CD14-positive monocyte (primary cell): Measurements from ENCODE around the gene PI4KB. TPM values are rescaled to one million over a fixed set of nuclear protein-coding genes. Genes with fewer than 3 reads are reported as not detected.

Experiments used
- DNase-seq, 3 donors: peaks; one replicate each; pipeline ENCODE4 v3.0.0-alpha.2; 2011 to 2022
- H2AFZ ChIP-seq: 2 replicates; pipeline ENCODE4 v1.6.0; 2012; ENCODE audit warnings: mild to moderate bottlenecking, low read depth, low read length, inconsistent platforms; ENCODE audit not compliant: insufficient read depth, poor library complexity, severe bottlenecking
- H3K27ac ChIP-seq, 2 donors: 1 replicate in 1 of 2; 2 replicates in 1 of 2; pipeline ENCODE4 v1.5.1; 2012 to 2013; ENCODE audit warnings: low read length in 2 of 2, control low read depth in 1 of 2, inconsistent platforms in 1 of 2, low read depth in 1 of 2, mild to moderate bottlenecking in 1 of 2
- H3K27me3 ChIP-seq, 2 donors: one replicate each; pipeline versions ENCODE4 v1.6.0 to v1.6.1; 2011 to 2013; ENCODE audit warnings: low read length in 2 of 2; ENCODE audit not compliant: control insufficient read depth in 2 of 2, insufficient read depth in 2 of 2
- H3K36me3 ChIP-seq, 2 donors: replicated peaks in 1 of 2; 1 replicate in 1 of 2; 2 replicates in 1 of 2; pipeline versions ENCODE4 v1.5.1 to v1.6.1; 2012 to 2013; ENCODE audit warnings: low read length in 2 of 2, control low read depth in 1 of 2, inconsistent platforms in 1 of 2, mild to moderate bottlenecking in 1 of 2; ENCODE audit not compliant: insufficient read depth in 2 of 2, control insufficient read depth in 1 of 2
- H3K4me1 ChIP-seq, 2 donors: 1 replicate in 1 of 2; 2 replicates in 1 of 2; pipeline versions ENCODE4 v1.5.1 to v1.6.1; 2012 to 2013; ENCODE audit warnings: low read length in 2 of 2, control low read depth in 1 of 2, inconsistent platforms in 1 of 2, mild to moderate bottlenecking in 1 of 2, moderate library complexity in 1 of 2; ENCODE audit not compliant: insufficient read depth in 2 of 2, control insufficient read depth in 1 of 2
- H3K4me2 ChIP-seq: replicated peaks from 2 replicates; pipeline ENCODE3; 2012; ENCODE audit warnings: low read length, moderate library complexity, mild to moderate bottlenecking; ENCODE audit not compliant: poor library complexity, severe bottlenecking; ENCODE audit errors: extremely low read depth
- H3K4me3 ChIP-seq, 3 experiments: fragments of 200-600 bp in 1 of 3; sonication (generic) in 1 of 3; replicated peaks in 1 of 3; 1 replicate in 2 of 3; 2 replicates in 1 of 3; pipeline ENCODE4 v1.5.1; 2011 to 2013; ENCODE audit warnings: low read length in 3 of 3, mild to moderate bottlenecking in 3 of 3, control low read depth in 2 of 3, low read depth in 2 of 3, inconsistent platforms in 1 of 3, moderate library complexity in 1 of 3
- H3K79me2 ChIP-seq: 2 replicates; pipeline ENCODE4 v1.6.0; 2012; ENCODE audit warnings: mild to moderate bottlenecking, control low read depth, inconsistent platforms, low read length, moderate library complexity; ENCODE audit not compliant: insufficient read depth
- H3K9ac ChIP-seq: 2 replicates; pipeline ENCODE4 v1.6.0; 2017; ENCODE audit warnings: low read length, mild to moderate bottlenecking; ENCODE audit not compliant: insufficient read depth, poor library complexity, severe bottlenecking
- H3K9me3 ChIP-seq, 2 donors: replicated peaks in 1 of 2; 1 replicate in 1 of 2; 2 replicates in 1 of 2; pipeline versions ENCODE4 v1.5.1 to v1.6.1; 2012 to 2013; ENCODE audit warnings: low read length in 2 of 2, control low read depth in 1 of 2; ENCODE audit not compliant: control insufficient read depth in 1 of 2, insufficient read depth in 1 of 2
- H4K20me1 ChIP-seq: 2 replicates; pipeline ENCODE4 v1.6.0; 2012; ENCODE audit warnings: mild to moderate bottlenecking, low read length, control low read depth, moderate library complexity; ENCODE audit not compliant: insufficient read depth
- H3K27ac Mint-ChIP-seq, 7 donors: one replicate each; pipeline ENCODE4 v1.8.0; 2020; ENCODE audit warnings: mild to moderate bottlenecking in 7 of 7, mixed read lengths in 7 of 7, moderate library complexity in 6 of 7, inconsistent platforms in 2 of 7
- H3K27me3 Mint-ChIP-seq, 3 donors: one replicate each; pipeline ENCODE4 v1.8.0; 2021 to 2022; ENCODE audit warnings: low read depth in 3 of 3, mild to moderate bottlenecking in 3 of 3, mixed read lengths in 3 of 3, moderate library complexity in 3 of 3, inconsistent platforms in 1 of 3
- H3K36me3 Mint-ChIP-seq, 2 donors: one replicate each; pipeline ENCODE4 v1.8.0; 2020; ENCODE audit warnings: mixed read lengths in 2 of 2, inconsistent platforms in 1 of 2, mild to moderate bottlenecking in 1 of 2
- H3K4me1 Mint-ChIP-seq: one replicate; pipeline ENCODE4 v1.8.0; 2020; ENCODE audit warnings: mild to moderate bottlenecking, mixed read lengths
- H3K4me3 Mint-ChIP-seq, 2 donors: one replicate each; pipeline ENCODE4 v1.8.0; 2020; ENCODE audit warnings: mild to moderate bottlenecking in 2 of 2, mixed read lengths in 2 of 2, moderate library complexity in 1 of 2
- H3K9me3 Mint-ChIP-seq, 7 donors: one replicate each; pipeline ENCODE4 v1.8.0; 2020 to 2022; ENCODE audit warnings: mixed read lengths in 7 of 7, mild to moderate bottlenecking in 6 of 7, moderate library complexity in 6 of 7, inconsistent platforms in 2 of 7
- WGBS: methylation state at CpG from one replicate; pipeline ENCODE4 v1.1.5; 2013; ENCODE audit warnings: missing lambda C conversion rate; ENCODE audit not compliant: insufficient coverage; 5-methylcytosine and 5-hydroxymethylcytosine counted together
- intact Hi-C, 2 donors: fragments of 100-400 bp; cut with micrococcal nuclease; formaldehyde crosslinking; loops; one replicate each; pipeline versions ENCODE4 v1.15.0 to v1.15.1; 2023
- polyA plus RNA-seq, 3 donors: library from polyadenylated mRNA; depleted of rRNA in 1 of 3; unstranded in 2 of 3; stranded (reverse) in 1 of 3; fragments of 300-500 nt in 2 of 3; fragments of >200 nt in 1 of 3; fragmentation: Illumina TruSeq in 2 of 3; gene quantifications; 1 replicate in 2 of 3; 2 replicates in 1 of 3; pipeline ENCODE4 v1.2.3, GENCODE V29; 2012 to 2021
- TF ChIP-seq, protein P1 (sequence below): fragments of 200-600 bp; IDR thresholded peaks from one replicate; pipeline ENCODE4 v1.8.0; 2022; ENCODE audit warnings: antibody characterized with exemption, mild to moderate bottlenecking

Gene PI4KB
- polyA plus RNA-seq, 3 donors = 37.8 to 148 (median 50.3) TPM

DNA sequence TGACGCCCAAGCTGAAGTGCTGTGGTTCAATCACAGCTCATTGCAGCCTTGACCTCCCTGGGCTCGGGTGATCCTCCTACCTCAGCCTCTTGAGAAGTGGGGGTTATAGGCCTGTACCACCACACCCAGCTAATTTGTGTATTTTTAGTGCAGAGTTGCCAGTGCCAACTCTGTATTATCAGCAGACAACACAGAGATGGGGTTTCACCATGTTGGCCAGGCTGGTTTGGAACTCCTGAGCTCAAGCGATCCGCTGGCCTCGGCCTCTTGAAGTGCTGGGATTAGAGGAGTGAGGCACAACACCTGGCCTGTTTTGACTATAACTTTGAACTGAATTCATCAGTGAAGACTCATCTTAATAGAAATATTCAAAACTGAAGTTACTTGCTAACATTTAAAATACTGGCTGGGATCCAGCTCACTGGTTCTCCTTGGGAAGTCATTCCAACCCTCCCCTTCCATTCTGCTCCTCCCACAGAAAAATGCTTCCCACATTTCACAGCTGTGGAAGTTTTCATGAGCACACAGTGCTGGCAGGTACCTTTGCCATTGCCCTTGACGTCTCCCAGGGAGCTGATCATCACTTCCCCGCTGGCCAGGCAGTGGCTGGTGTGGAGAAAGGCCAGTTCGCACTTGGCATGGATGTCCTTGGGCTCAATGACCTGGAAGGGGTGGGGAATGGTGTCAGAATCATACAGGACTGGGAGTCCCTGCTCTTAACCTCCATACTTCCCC lies 40.6 kb upstream of the PI4KB start:
- no peak for DNase-seq
- H3K9me3 Mint-ChIP-seq = peaks cover under 1 to 6% (median 4%) of the 10 kb centered on the region in 7 donors
- 93% methylated on average over 5 of the region's 8 CpGs for WGBS
- Histone ChIP-seq H3K36me3 (no peaks in the 10 kb centered on the region), H4K20me1 (no peaks in the 10 kb centered on the region), H3K79me2 (no peaks in the 10 kb centered on the region), H2AFZ (no peak overlapping the region), H3K4me2 (no peak overlapping the region), H3K27me3 (no peaks in the 10 kb centered on the region), H3K9me3 (peaks cover 0 to 2% of the 10 kb centered on the region in 2 donors), H3K9ac (no peak overlapping the region), H3K27ac (no peak overlapping the region), H3K4me3 (no peak overlapping the region), H3K4me1 (peaks cover 22 to 39% of the 10 kb centered on the region in 2 donors)
- H3K36me3 Mint-ChIP-seq = no peaks in the 10 kb centered on the region
- no peak overlapping the region for H3K27ac Mint-ChIP-seq
- H3K4me3 Mint-ChIP-seq = no peak overlapping the region
- H3K27me3 Mint-ChIP-seq = peaks cover 0 to 3% (median 1%) of the 10 kb centered on the region in 3 donors
- H3K4me1 Mint-ChIP-seq = peaks cover 26% of the 10 kb centered on the region
- intact Hi-C loops = no loop called here
- TF ChIP-seq, protein P1, sequence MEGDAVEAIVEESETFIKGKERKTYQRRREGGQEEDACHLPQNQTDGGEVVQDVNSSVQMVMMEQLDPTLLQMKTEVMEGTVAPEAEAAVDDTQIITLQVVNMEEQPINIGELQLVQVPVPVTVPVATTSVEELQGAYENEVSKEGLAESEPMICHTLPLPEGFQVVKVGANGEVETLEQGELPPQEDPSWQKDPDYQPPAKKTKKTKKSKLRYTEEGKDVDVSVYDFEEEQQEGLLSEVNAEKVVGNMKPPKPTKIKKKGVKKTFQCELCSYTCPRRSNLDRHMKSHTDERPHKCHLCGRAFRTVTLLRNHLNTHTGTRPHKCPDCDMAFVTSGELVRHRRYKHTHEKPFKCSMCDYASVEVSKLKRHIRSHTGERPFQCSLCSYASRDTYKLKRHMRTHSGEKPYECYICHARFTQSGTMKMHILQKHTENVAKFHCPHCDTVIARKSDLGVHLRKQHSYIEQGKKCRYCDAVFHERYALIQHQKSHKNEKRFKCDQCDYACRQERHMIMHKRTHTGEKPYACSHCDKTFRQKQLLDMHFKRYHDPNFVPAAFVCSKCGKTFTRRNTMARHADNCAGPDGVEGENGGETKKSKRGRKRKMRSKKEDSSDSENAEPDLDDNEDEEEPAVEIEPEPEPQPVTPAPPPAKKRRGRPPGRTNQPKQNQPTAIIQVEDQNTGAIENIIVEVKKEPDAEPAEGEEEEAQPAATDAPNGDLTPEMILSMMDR = no peak

DNA sequence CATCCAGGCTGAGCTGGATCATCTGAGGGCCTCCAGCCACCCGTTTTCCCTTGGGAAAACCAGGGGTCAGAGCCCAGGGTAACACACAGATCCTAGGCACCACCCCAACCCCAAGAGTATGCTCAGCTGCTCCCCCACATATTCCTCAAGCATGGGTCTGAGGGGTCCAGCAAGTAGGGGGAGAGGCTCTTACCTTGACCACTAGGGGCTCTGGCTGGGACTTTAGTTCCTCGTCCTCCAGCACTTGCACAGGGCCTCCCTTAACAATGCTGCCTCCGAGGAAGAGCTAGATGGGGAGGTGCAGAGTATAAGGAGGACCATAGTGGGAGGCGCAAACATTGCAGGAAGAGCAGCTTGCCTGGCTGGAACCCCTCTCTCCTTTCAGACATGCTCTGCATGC lies 37.8 kb upstream of the PI4KB start:
- peaks cover 7 to 12% of the 10 kb centered on the region in 2 donors for H3K4me1 ChIP-seq

More for the DNA sequence above, 37.8 kb upstream of the PI4KB start:
- H3K36me3 ChIP-seq = no peaks in the 10 kb centered on the region
- 83% methylated on average over 1 of the region's 4 CpGs for WGBS
- Mint-ChIP-seq H3K27me3 (peaks cover 0 to 3% (median 2%) of the 10 kb centered on the region in 3 donors), H3K9me3 (peaks cover 12 to 18% (median 16%) of the 10 kb centered on the region in 7 donors), H3K36me3 (no peaks in the 10 kb centered on the region), H3K4me1 (peaks cover 12% of the 10 kb centered on the region), H3K4me3 (no peak overlapping the region), H3K27ac (no peak overlapping the region)
- H3K9ac ChIP-seq = no peak overlapping the region
- no peak overlapping the region for H2AFZ ChIP-seq
- TF ChIP-seq, protein P1 = no peak
- H3K4me3 ChIP-seq = no peak overlapping the region
- H3K27ac ChIP-seq = no peak overlapping the region
- H3K4me2 ChIP-seq = no peak overlapping the region
- DNase-seq = no peak
- intact Hi-C loops = no loop called here
- H3K79me2 ChIP-seq = no peaks in the 10 kb centered on the region
- H4K20me1 ChIP-seq = no peaks in the 10 kb centered on the region
- H3K27me3 ChIP-seq = no peaks in the 10 kb centered on the region
- H3K9me3 ChIP-seq = peaks cover 10 to 11% of the 10 kb centered on the region in 2 donors
